H1 (cell line): Measurements from ENCODE around the gene DENND1A. TPM values are rescaled to one million over a fixed set of nuclear protein-coding genes. Genes with fewer than 3 reads are reported as not detected.

Source experiments
- CTCF ChIA-PET: fragments of 300-600 bp; sonication (Branson Sonifier 250); formaldehyde crosslinking; loops from one replicate; lab custom pipeline; 2021; ENCODE audit not compliant: partially characterized antibody; lab: Charles Lee
- POLR2A ChIA-PET: fragments of 300-600 bp; sonication (Branson Sonifier 250); formaldehyde crosslinking; loops from one replicate; lab custom pipeline; 2021; ENCODE audit warnings: inconsistent platforms; ENCODE audit not compliant: partially characterized antibody; lab: Charles Lee
- DNase-seq, 2 experiments: peaks; one replicate each; pipeline versions ENCODE4 v3.0.0 to v3.0.0-alpha.2; 2010 to 2022; ENCODE audit warnings: low spot score in 2 of 2, low read depth in 1 of 2, mixed read lengths in 1 of 2
- FAIRE-seq: peaks from 2 replicates; lab custom pipeline; 2011; peaks lifted over from hg19 to GRCh38; lab: Jason Lieb, UNC
- H2AFZ ChIP-seq: 2 replicates; pipeline ENCODE4 v1.8.1; 2012; ENCODE audit warnings: low read length, inconsistent platforms
- H2AK5ac ChIP-seq: 2 replicates; pipeline ENCODE4 v1.6.1; 2013; ENCODE audit warnings: low read depth, low read length
- H2BK120ac ChIP-seq: replicated peaks from 2 replicates; pipeline ENCODE3; 2013; ENCODE audit warnings: low read depth, low read length, inconsistent platforms
- H2BK12ac ChIP-seq: 2 replicates; pipeline ENCODE4 v1.6.1; 2013; ENCODE audit warnings: low read depth, low read length
- H2BK15ac ChIP-seq: 2 replicates; pipeline ENCODE4 v1.6.1; 2013; ENCODE audit warnings: low read length
- H2BK20ac ChIP-seq: 2 replicates; pipeline ENCODE4 v1.6.1; 2013; ENCODE audit warnings: low read length
- H2BK5ac ChIP-seq: 2 replicates; pipeline ENCODE4 v1.6.1; 2013; ENCODE audit warnings: low read depth, low read length
- H3K14ac ChIP-seq: 2 replicates; pipeline ENCODE4 v1.6.1; 2013; ENCODE audit warnings: inconsistent platforms; ENCODE audit not compliant: insufficient read length
- H3K18ac ChIP-seq: 2 replicates; pipeline ENCODE4 v1.6.1; 2013; ENCODE audit warnings: low read length; ENCODE audit errors: extremely low read depth
- H3K23ac ChIP-seq: 2 replicates; pipeline ENCODE4 v1.6.1; 2013; ENCODE audit warnings: inconsistent platforms; ENCODE audit not compliant: insufficient read length
- H3K23me2 ChIP-seq: 2 replicates; pipeline ENCODE4 v1.6.1; 2013; ENCODE audit warnings: low read depth, low read length
- H3K27ac ChIP-seq: 2 replicates; pipeline ENCODE4 v1.6.1; 2011; ENCODE audit warnings: low read depth, low read length, inconsistent platforms
- H3K27me3 ChIP-seq, 4 experiments: replicated peaks in 1 of 4; 1 replicate in 1 of 4; 2 replicates in 3 of 4; pipeline versions ENCODE4 v1.6.1 to v1.8.1; 2011 to 2013; ENCODE audit warnings: low read length in 3 of 4, mild to moderate bottlenecking in 3 of 4, inconsistent platforms in 2 of 4, mixed read lengths in 2 of 4, moderate library complexity in 1 of 4; ENCODE audit not compliant: control insufficient read depth in 3 of 4, insufficient read depth in 3 of 4; ENCODE audit errors: extremely low read depth in 1 of 4
- H3K36me3 ChIP-seq, 4 experiments: 2 replicates each; pipeline versions ENCODE4 v1.6.1 to v1.8.1; 2011 to 2013; ENCODE audit warnings: mild to moderate bottlenecking in 4 of 4, low read length in 3 of 4, moderate library complexity in 2 of 4, control low read depth in 1 of 4, inconsistent platforms in 1 of 4; ENCODE audit not compliant: insufficient read depth in 4 of 4, control insufficient read depth in 2 of 4
- H3K4ac ChIP-seq: replicated peaks from 2 replicates; pipeline ENCODE3; 2013; ENCODE audit warnings: low read length, low read depth, mixed read lengths, inconsistent platforms; ENCODE audit not compliant: insufficient read length
- H3K4me1 ChIP-seq, 4 experiments: replicated peaks in 1 of 4; 1 replicate in 1 of 4; 2 replicates in 3 of 4; pipeline versions ENCODE4 v1.6.1 to v1.8.1; 2011 to 2013; ENCODE audit warnings: low read length in 3 of 4, inconsistent platforms in 2 of 4, mixed read lengths in 1 of 4; ENCODE audit not compliant: insufficient read depth in 4 of 4, control insufficient read depth in 3 of 4
- H3K4me2 ChIP-seq, 2 experiments: 2 replicates each; pipeline versions ENCODE4 v1.6.1 to v1.8.1; 2011 to 2013; ENCODE audit warnings: low read depth in 2 of 2, low read length in 2 of 2, control low read depth in 1 of 2, inconsistent platforms in 1 of 2, mild to moderate bottlenecking in 1 of 2; ENCODE audit not compliant: insufficient read depth in 1 of 2
- H3K4me3 ChIP-seq, 4 experiments: fragments of 200-600, 300-600 bp in 1 of 4; sonication (generic), shearing (Covaris generic), sonication (Bioruptor Twin) in 1 of 4; 2 replicates each; pipeline versions ENCODE4 v1.5.1 to v1.8.1; 2011 to 2016; ENCODE audit warnings: low read length in 4 of 4, low read depth in 3 of 4, control low read depth in 2 of 4, inconsistent platforms in 2 of 4, mild to moderate bottlenecking in 2 of 4, mixed read lengths in 1 of 4, moderate library complexity in 1 of 4; ENCODE audit not compliant: insufficient read depth in 2 of 4; ENCODE audit errors: extremely low read depth in 1 of 4
- H3K56ac ChIP-seq: replicated peaks from 2 replicates; pipeline ENCODE3; 2013; ENCODE audit warnings: low read depth, mild to moderate bottlenecking, mixed read lengths, low read length, inconsistent platforms; ENCODE audit not compliant: insufficient read length
- H3K79me1 ChIP-seq: 2 replicates; pipeline ENCODE4 v1.6.1; 2013; ENCODE audit warnings: low read depth, low read length, control low read depth
- H3K79me2 ChIP-seq, 2 experiments: 2 replicates each; pipeline versions ENCODE4 v1.6.1 to v1.8.1; 2012 to 2013; ENCODE audit warnings: low read length in 2 of 2, mild to moderate bottlenecking in 2 of 2, inconsistent platforms in 1 of 2; ENCODE audit not compliant: insufficient read depth in 2 of 2, control insufficient read depth in 1 of 2
- H3K9ac ChIP-seq, 4 experiments: replicated peaks in 1 of 4; 1 replicate in 1 of 4; 2 replicates in 3 of 4; pipeline versions ENCODE4 v1.6.1 to v1.8.1; 2011 to 2013; ENCODE audit warnings: low read depth in 3 of 4, low read length in 3 of 4, control low read depth in 2 of 4, mild to moderate bottlenecking in 2 of 4, moderate library complexity in 2 of 4, inconsistent platforms in 1 of 4; ENCODE audit errors: extremely low read depth in 1 of 4
- H3K9me3 ChIP-seq, 2 experiments: 2 replicates each; pipeline versions ENCODE4 v1.6.1 to v1.8.1; 2012 to 2013; ENCODE audit warnings: mild to moderate bottlenecking in 2 of 2, moderate library complexity in 2 of 2, control low read depth in 1 of 2, inconsistent platforms in 1 of 2, low read depth in 1 of 2, low read length in 1 of 2, mixed read lengths in 1 of 2; ENCODE audit not compliant: insufficient read depth in 2 of 2
- H4K20me1 ChIP-seq, 2 experiments: replicated peaks in 1 of 2; 2 replicates each; pipeline versions ENCODE3 to v1.8.1; 2011 to 2013; ENCODE audit warnings: inconsistent platforms in 2 of 2, low read length in 2 of 2, mild to moderate bottlenecking in 1 of 2; ENCODE audit not compliant: insufficient read depth in 2 of 2, control insufficient read depth in 1 of 2
- H4K5ac ChIP-seq: 2 replicates; pipeline ENCODE4 v1.6.1; 2013; ENCODE audit warnings: low read length, low read depth, mixed read lengths, inconsistent platforms; ENCODE audit not compliant: insufficient read length
- H4K8ac ChIP-seq: 2 replicates; pipeline ENCODE4 v1.8.0; 2013; ENCODE audit warnings: mild to moderate bottlenecking, moderate library complexity, low read length, inconsistent platforms; ENCODE audit not compliant: insufficient read depth; ENCODE audit errors: extremely low read depth
- H4K91ac ChIP-seq: replicated peaks from 2 replicates; pipeline ENCODE3; 2013; ENCODE audit warnings: low read length, mixed read lengths, inconsistent platforms; ENCODE audit not compliant: insufficient read length
- ASH2L ChIP-seq: fragments of 200-600, 300-600 bp; sonication (generic); IDR thresholded peaks from one replicate; pipeline ENCODE4 v1.7.1; 2017; ENCODE audit warnings: low read length
- GTF2F1 ChIP-seq: IDR thresholded peaks from 2 replicates; pipeline ENCODE4 v1.6.1; 2012; ENCODE audit warnings: low read depth, low read length, improper control_type of control experiment, borderline replicate concordance
- HDAC6 ChIP-seq: IDR thresholded peaks from one replicate; pipeline ENCODE4 v1.7.1; 2012; ENCODE audit warnings: low read depth, mild to moderate bottlenecking, inconsistent platforms, low read length, moderate library complexity
- SIN3A ChIP-seq, 2 experiments: IDR thresholded peaks in 1 of 2; conservative IDR thresholded peaks in 1 of 2; 2 replicates each; pipeline ENCODE4 v1.6.1; 2011 to 2012; ENCODE audit warnings: low read length in 2 of 2, improper control_type of control experiment in 1 of 2, low read depth in 1 of 2, mild to moderate bottlenecking in 1 of 2
- YY1 ChIP-seq: IDR thresholded peaks from 2 replicates; pipeline ENCODE4 v1.6.1; 2011; ENCODE audit warnings: low read depth, mild to moderate bottlenecking, low read length
- WGBS, 2 experiments: shearing (Covaris generic) in 1 of 2; methylation state at CpG; one replicate each; pipeline versions ENCODE4 v1.1.6 to v1.1.7; 2013 to 2015; ENCODE audit warnings: low lambda C conversion rate in 2 of 2, mixed read lengths in 2 of 2, inconsistent platforms in 1 of 2, low coverage in 1 of 2, missing lambda C conversion rate in 1 of 2; ENCODE audit not compliant: insufficient replicate concordance in 2 of 2, insufficient coverage in 1 of 2, insufficient read length in 1 of 2; ENCODE audit errors: extremely low coverage in 1 of 2, missing lambda C conversion rate in 1 of 2; 5-methylcytosine and 5-hydroxymethylcytosine counted together
- polyA plus RNA-seq, 7 experiments: library from polyadenylated mRNA; depleted of rRNA in 3 of 7; stranded (reverse) in 5 of 7; unstranded in 2 of 7; fragments of >200 nt in 5 of 7; fragments of 200-250 nt in 2 of 7; gene quantifications; 1 replicate in 5 of 7; 2 replicates in 1 of 7; 4 replicates in 1 of 7; pipeline versions ENCODE4 v1.2.1 to v1.2.3, GENCODE V29; 2011 to 2013; ENCODE audit warnings: missing spikeins in 2 of 7, mixed read lengths in 2 of 7
- total RNA-seq: library from RNA; stranded (reverse); fragmentation: NEBNext Ultra II Directional; extraction: Animal tissue kit (Norgen Biotek cat#: 25700); gene quantifications from 2 replicates; pipeline ENCODE4 v1.2.1, GENCODE V29; 2021

DENND1A gene
- total and polyA plus RNA-seq, 2 of the 8 experiments (the other 6 are each of a cell fraction or from before 2014, with no cell fraction given): 24.1 to 26.4 TPM

GRCh38 chr9:123358181-123358905 lies 571.6 kb downstream of the DENND1A start:
- Histone ChIP-seq H3K79me2 (no peaks in the 10 kb centered on the region), H3K23ac (no peak overlapping the region), H3K27me3 (no peaks in the 10 kb centered on the region; a peak in 2 of 7 replicates), H4K5ac (peak overlapping the region; percentile 8), H3K4ac (peak overlapping the region; percentile 88), H2BK120ac (peak overlapping the region; percentile 63), H3K4me2 (peak overlapping the region; percentile 75 to 85), H3K36me3 (no peaks in the 10 kb centered on the region), H3K18ac (peak overlapping the region; percentile 71; the same call in 1 of the 2 replicates), H4K20me1 (peaks cover 0 to 2% of the 10 kb centered on the region in 2 experiments), H3K4me1 (peaks cover 17 to 54% (median 38%) of the 10 kb centered on the region in 4 experiments), H3K27ac (peak overlapping the region; percentile 62; the same call in 1 of the 2 replicates), H2BK15ac (peak overlapping the region; percentile 95; the same call in 1 of the 2 replicates), H4K8ac (no peak overlapping the region; the same call in 1 of the 2 replicates), H3K56ac (no peak overlapping the region), H3K14ac (no peak overlapping the region), H2AFZ (no peak overlapping the region), H2AK5ac (0 out of 2 replicates have a peak overlapping the region, but pooled peaks have one; percentile 92), H4K91ac (peak overlapping the region; percentile 98), H3K4me3 (peak overlapping the region in 2 of 4 experiments; percentile 23 to 62; a peak in 4 of 8 replicates), H3K9me3 (no peaks in the 10 kb centered on the region), H2BK20ac (peak overlapping the region; percentile 73), H3K9ac (0 out of 7 replicates have a peak overlapping the region, but pooled peaks of 1 of the 4 experiments have one; percentile 2), H3K23me2 (peaks cover 11% of the 10 kb centered on the region), H2BK5ac (peak overlapping the region; percentile 39; the same call in 1 of the 2 replicates), H3K79me1 (no peaks in the 10 kb centered on the region), H2BK12ac (peak overlapping the region; percentile 98; the same call in 1 of the 2 replicates)
- CTCF ChIA-PET: interaction anchor here (0.6 to 22.0 kb wide), 3 partner anchors 12 to 1628 kb away, joined by 3 to 668 read pairs (median 5); no protein-coding TSS in a partner anchor
- POLR2A ChIA-PET: interaction anchor here (0.6 to 3.1 kb wide), 6 partner anchors 9 to 118 kb away, joined by 3 to 19 read pairs (median 4); no protein-coding TSS in a partner anchor
- DNase-seq (no peak), FAIRE-seq (no peak)
- TF ChIP-seq ASH2L (peak; percentile 25), HDAC6 (no peak), GTF2F1 (no peak), YY1 (0 out of 2 replicates have a peak, but pooled peaks have one; percentile 21), SIN3A (conservative IDR thresholded peaks at IDR 0.05 in 1 of 2, IDR thresholded peaks at IDR 0.05 in 1 of 2; ENCODE audit: low read depth in 1 of 2, low read length in 2 of 2) (peak in 1 of 2 experiments; percentile 50; a peak in 1 of 4 replicates)
- 43% methylated on average over 10 of the region's 10 CpGs; no CpG with 5 or more reads in 1 of the 2 experiments for WGBS, 2 experiments
